ENCODE data around the gene TRIM34.

- TF ChIP-seq CTCF (IDR thresholded peaks at IDR 0.05 in 2 of 3, conservative IDR thresholded peaks at IDR 0.05 in 1 of 3; ENCODE audit: borderline replicate concordance in 1 of 3, insufficient read depth in 1 of 3, low read depth in 2 of 3, low read length in 2 of 3), result no peak
- no peak for TF ChIP-seq TCF7L2 (IDR thresholded peaks at IDR 0.05; ENCODE audit: borderline replicate concordance, extremely low read depth, insufficient read depth, insufficient read length)
- TF ChIP-seq MAX (IDR thresholded peaks at IDR 0.05), result no peak
- no peak for TF ChIP-seq SIN3A (IDR thresholded peaks at IDR 0.05; ENCODE audit: low read depth)
These were observed 41.1 kb downstream of the TRIM34 start for GRCh38 chr11:5665746-5666401.

Data from HCT116 (cell line).